Tibial artery (tissue), 4 donors: ENCODE measurements around the gene FBXO42.
"Not testable (repeated sequence)": the region's sequence is repeated elsewhere in the genome, so short reads cannot be mapped to it uniquely, and the experiment has no call there.

Experiments used
- DNase-seq, 2 donors: peaks; one replicate each; pipeline ENCODE4 v3.0.0-alpha.2; 2019
- H3K27ac ChIP-seq, 2 donors: fragments of 200-600 bp; sonication (generic) in 1 of 2; 1 replicate in 1 of 2; 2 replicates in 1 of 2; pipeline ENCODE4 v1.5.1; 2018 to 2019; ENCODE audit warnings: mild to moderate bottlenecking in 1 of 2
- H3K27me3 ChIP-seq, 2 donors: fragments of 200-600 bp; sonication (generic) in 1 of 2; one replicate each; pipeline versions ENCODE4 v1.5.1 to v1.6.0; 2016 to 2019
- H3K36me3 ChIP-seq, 3 donors: fragments of 200-600 bp; sonication (generic) in 2 of 3; one replicate each; pipeline ENCODE4 v1.5.1; 2016 to 2019; ENCODE audit warnings: mild to moderate bottlenecking in 2 of 3
- H3K4me1 ChIP-seq, 4 donors: fragments of 200-600 bp; sonication (generic) in 2 of 4; 1 replicate in 3 of 4; 2 replicates in 1 of 4; pipeline ENCODE4 v1.5.1; 2016 to 2019
- H3K4me3 ChIP-seq, 2 donors: fragments of 200-600 bp; sonication (generic) in 1 of 2; 1 replicate in 1 of 2; 2 replicates in 1 of 2; pipeline ENCODE4 v1.5.1; 2018 to 2019; ENCODE audit warnings: mild to moderate bottlenecking in 2 of 2
- H3K9me3 ChIP-seq, 3 donors: fragments of 200-600 bp; sonication (generic) in 1 of 3; one replicate each; pipeline ENCODE4 v1.5.1; 2016 to 2019
- intact Hi-C: fragments of 100-400 bp; cut with DNase I; formaldehyde crosslinking; loops from one replicate; pipeline ENCODE4 v1.15.0; 2023; ENCODE audit warnings: low total_unique reads
- TF ChIP-seq, protein P1 (sequence below), 2 experiments: fragments of 200-600 bp in 1 of 2; fragments of 450-650 bp in 1 of 2; IDR thresholded peaks; one replicate each; pipeline ENCODE4 v1.5.1; 2017 to 2019; ENCODE audit warnings: antibody characterized with exemption in 2 of 2, mild to moderate bottlenecking in 1 of 2, moderate library complexity in 1 of 2

The FBXO42 gene

DNA sequence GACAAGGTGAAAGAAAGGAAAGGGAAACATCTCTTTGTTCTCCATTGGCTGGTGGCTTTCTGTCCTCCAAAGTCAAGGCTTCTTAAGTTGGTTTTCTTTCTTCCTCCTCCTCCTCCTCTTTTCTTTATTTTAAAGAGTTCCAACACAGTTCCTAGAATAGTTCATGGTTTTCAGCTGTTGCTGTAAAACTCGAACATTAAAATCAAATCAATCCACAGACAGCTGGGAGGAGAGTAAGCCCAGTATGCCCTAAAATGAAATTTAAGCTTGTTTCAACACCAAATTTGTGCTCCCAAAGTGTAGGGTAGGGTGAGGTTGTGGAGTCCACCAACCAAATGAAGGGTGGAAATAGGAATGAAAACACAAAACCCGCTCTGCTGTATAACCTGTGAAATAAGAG lies 104.8 kb downstream of the FBXO42 start:
- DNase-seq = no peak
- no peaks in the 10 kb centered on the region for H3K27me3 ChIP-seq
- H3K27ac ChIP-seq = peak overlapping the region; percentile 77 to 83
- intact Hi-C loops = loop anchor here (5.0 kb wide), 1 partner anchor 105 kb away; the partner anchor contains the start of gene FBXO42
- no peaks in the 10 kb centered on the region for H3K9me3 ChIP-seq
- TF ChIP-seq, protein P1, sequence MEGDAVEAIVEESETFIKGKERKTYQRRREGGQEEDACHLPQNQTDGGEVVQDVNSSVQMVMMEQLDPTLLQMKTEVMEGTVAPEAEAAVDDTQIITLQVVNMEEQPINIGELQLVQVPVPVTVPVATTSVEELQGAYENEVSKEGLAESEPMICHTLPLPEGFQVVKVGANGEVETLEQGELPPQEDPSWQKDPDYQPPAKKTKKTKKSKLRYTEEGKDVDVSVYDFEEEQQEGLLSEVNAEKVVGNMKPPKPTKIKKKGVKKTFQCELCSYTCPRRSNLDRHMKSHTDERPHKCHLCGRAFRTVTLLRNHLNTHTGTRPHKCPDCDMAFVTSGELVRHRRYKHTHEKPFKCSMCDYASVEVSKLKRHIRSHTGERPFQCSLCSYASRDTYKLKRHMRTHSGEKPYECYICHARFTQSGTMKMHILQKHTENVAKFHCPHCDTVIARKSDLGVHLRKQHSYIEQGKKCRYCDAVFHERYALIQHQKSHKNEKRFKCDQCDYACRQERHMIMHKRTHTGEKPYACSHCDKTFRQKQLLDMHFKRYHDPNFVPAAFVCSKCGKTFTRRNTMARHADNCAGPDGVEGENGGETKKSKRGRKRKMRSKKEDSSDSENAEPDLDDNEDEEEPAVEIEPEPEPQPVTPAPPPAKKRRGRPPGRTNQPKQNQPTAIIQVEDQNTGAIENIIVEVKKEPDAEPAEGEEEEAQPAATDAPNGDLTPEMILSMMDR (IDR thresholded peaks at IDR 0.05) = no peak
- no peak overlapping the region for H3K4me3 ChIP-seq
- H3K4me1 ChIP-seq = peaks cover 0 to 93% (median 58%) of the 10 kb centered on the region in 4 donors
- peaks cover 20 to 30% (median 23%) of the 10 kb centered on the region in 3 donors for H3K36me3 ChIP-seq

GRCh38 chr1:16246961-16247360 lies 105.3 kb downstream of the FBXO42 start:
- intact Hi-C loops = loop anchor here (5.0 kb wide), 1 partner anchor 105 kb away; the partner anchor contains the start of gene FBXO42
- H3K27me3 ChIP-seq = no peaks in the 10 kb centered on the region
- H3K4me1 ChIP-seq = peaks cover 0 to 88% (median 58%) of the 10 kb centered on the region in 4 donors
- H3K9me3 ChIP-seq = no peaks in the 10 kb centered on the region
- H3K36me3 ChIP-seq = peaks cover 15 to 25% (median 18%) of the 10 kb centered on the region in 3 donors
- TF ChIP-seq, protein P1 (IDR thresholded peaks at IDR 0.05) = no peak
- peak overlapping the region; percentile 77 to 83 for H3K27ac ChIP-seq
- no peak overlapping the region for H3K4me3 ChIP-seq
- DNase-seq = peak in 1 of 2 donors; percentile 60

- intact Hi-C loops = loop anchor here (5.0 kb wide), 1 partner anchor 106 kb away; the partner anchor contains the start of gene FBXO42
- Histone ChIP-seq H3K4me1 (peaks cover 0 to 81% (median 53%) of the 10 kb centered on the region in 4 donors), H3K27ac (peak overlapping the region; percentile 77 to 83), H3K36me3 (peaks cover 8 to 18% (median 11%) of the 10 kb centered on the region in 3 donors)
- not testable (repeated sequence) for H3K27me3 ChIP-seq, H3K4me3 ChIP-seq, H3K9me3 ChIP-seq
- peak in 1 of 2 donors; percentile 16 for DNase-seq
Observed at GRCh38 chr1:16246239-16246638, 106.0 kb downstream of the FBXO42 start.

DNA sequence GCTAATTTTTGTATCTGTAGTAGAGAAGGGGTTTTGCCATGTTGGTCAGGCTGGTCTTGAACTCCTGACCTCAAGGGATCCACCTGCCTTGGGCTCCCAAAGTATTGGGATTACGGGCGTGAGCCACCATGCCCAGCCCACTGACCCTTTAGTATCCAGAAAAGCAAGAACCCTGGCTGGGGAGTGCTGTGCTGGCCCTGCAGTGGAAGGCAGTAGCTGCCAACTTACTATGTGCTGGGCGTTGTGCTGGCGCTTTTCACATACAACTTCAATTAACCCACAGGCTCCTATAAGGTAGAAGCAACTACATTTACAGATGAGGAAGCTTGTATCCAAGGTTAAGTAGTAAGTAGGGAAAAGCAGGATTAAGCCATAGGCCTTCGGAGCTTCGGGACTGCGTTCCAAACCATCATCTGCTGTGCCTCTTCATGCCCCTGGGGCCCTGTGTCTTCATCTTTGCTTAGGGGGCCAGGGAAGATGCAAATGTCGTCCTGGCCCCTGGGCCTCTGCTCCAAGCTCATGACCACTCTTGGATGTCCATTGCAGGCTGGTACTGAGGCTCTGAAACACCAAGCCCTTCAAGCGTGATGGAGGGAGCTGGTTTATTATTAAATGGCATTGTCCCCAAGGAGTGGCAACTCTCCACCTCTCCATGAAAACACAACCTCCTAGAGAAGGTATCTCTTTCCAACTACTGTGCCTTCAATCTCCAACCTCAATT lies 106.6 kb downstream of the FBXO42 start:
- peak overlapping the region; percentile 77 to 83 for H3K27ac ChIP-seq

GRCh38 chr1:16244650-16245285 lies 107.5 kb downstream of the FBXO42 start:
- Histone ChIP-seq H3K36me3 (peaks cover 4 to 12% (median 7%) of the 10 kb centered on the region in 3 donors), H3K9me3 (no peaks in the 10 kb centered on the region), H3K4me3 (no peak overlapping the region), H3K4me1 (peaks cover 0 to 66% (median 40%) of the 10 kb centered on the region in 4 donors), H3K27ac (peak overlapping the region; percentile 77 to 83), H3K27me3 (no peaks in the 10 kb centered on the region)
- TF ChIP-seq, protein P1 (IDR thresholded peaks at IDR 0.05) = no peak
- intact Hi-C loops = loop anchor here (5.0 kb wide), 2 partner anchors 108 to 167 kb away; partner anchors contain the start of gene FBXO42
- DNase-seq = peak in 1 of 2 donors; percentile 61

More for the DNA sequence above, 106.6 kb downstream of the FBXO42 start:
- no peaks in the 10 kb centered on the region for H3K27me3 ChIP-seq
- intact Hi-C loops = loop anchor here (5.0 kb wide), 1 partner anchor 107 kb away; the partner anchor contains the start of gene FBXO42
- TF ChIP-seq, protein P1 (IDR thresholded peaks at IDR 0.05) = no peak
- peaks cover 0 to 75% (median 47%) of the 10 kb centered on the region in 4 donors for H3K4me1 ChIP-seq
- DNase-seq = peak in 1 of 2 donors; percentile 57
- H3K4me3 ChIP-seq = no peak overlapping the region
- no peaks in the 10 kb centered on the region for H3K9me3 ChIP-seq
- peaks cover 4 to 12% (median 7%) of the 10 kb centered on the region in 3 donors for H3K36me3 ChIP-seq
